ENCODE results near the gene ATXN7L1. TPM values are rescaled to one million over a fixed set of nuclear protein-coding genes. Genes with fewer than 3 reads are reported as not detected.

ATXN7L1 gene
- total and polyA plus RNA-seq, 2 of the 8 experiments (the other 6 are each of a cell fraction or from before 2014, with no cell fraction given): 14.3 to 34.0 TPM

- no peak for TF ChIP-seq CTBP2 (IDR thresholded peaks at IDR 0.05; ENCODE audit: borderline replicate concordance, insufficient read depth, insufficient read length, low read length)
- no peak for TF ChIP-seq CBX5 (IDR thresholded peaks at IDR 0.05; ENCODE audit: low read depth, low read length)
- TF ChIP-seq CEBPB (IDR thresholded peaks at IDR 0.05; ENCODE audit: low read depth, low read length): no peak
- TF ChIP-seq, protein P1, sequence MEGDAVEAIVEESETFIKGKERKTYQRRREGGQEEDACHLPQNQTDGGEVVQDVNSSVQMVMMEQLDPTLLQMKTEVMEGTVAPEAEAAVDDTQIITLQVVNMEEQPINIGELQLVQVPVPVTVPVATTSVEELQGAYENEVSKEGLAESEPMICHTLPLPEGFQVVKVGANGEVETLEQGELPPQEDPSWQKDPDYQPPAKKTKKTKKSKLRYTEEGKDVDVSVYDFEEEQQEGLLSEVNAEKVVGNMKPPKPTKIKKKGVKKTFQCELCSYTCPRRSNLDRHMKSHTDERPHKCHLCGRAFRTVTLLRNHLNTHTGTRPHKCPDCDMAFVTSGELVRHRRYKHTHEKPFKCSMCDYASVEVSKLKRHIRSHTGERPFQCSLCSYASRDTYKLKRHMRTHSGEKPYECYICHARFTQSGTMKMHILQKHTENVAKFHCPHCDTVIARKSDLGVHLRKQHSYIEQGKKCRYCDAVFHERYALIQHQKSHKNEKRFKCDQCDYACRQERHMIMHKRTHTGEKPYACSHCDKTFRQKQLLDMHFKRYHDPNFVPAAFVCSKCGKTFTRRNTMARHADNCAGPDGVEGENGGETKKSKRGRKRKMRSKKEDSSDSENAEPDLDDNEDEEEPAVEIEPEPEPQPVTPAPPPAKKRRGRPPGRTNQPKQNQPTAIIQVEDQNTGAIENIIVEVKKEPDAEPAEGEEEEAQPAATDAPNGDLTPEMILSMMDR (IDR thresholded peaks at IDR 0.05; ENCODE audit: control extremely low read depth in 1 of 3, insufficient read depth in 1 of 3, low read depth in 1 of 3, low read length in 3 of 3): no peak
- no peak for TF ChIP-seq RAD21 (IDR thresholded peaks at IDR 0.05 in 1 of 2, conservative IDR thresholded peaks at IDR 0.05 in 1 of 2; ENCODE audit: low read depth in 2 of 2, low read length in 2 of 2)
- TF ChIP-seq SAP30 (IDR thresholded peaks at IDR 0.05; ENCODE audit: insufficient read depth, insufficient replicate concordance, low read length): no peak
Measured at GRCh38 chr7:105662998-105663397, 213.4 kb downstream of the ATXN7L1 start (continued).

Data from H1 (cell line).